HG03280 (cell line): ENCODE results near the gene CWC15.
"Not testable (repeated sequence)": the region's sequence is repeated elsewhere in the genome, so short reads cannot be mapped to it uniquely, and the experiment has no call there.

Experiments
- ATAC-seq: cut with Tn5 transposase; IDR thresholded peaks from one replicate; pipeline ENCODE4 v1.9.1; 2021; ENCODE audit warnings: mild to moderate bottlenecking, moderate library complexity; ENCODE audit not compliant: unreplicated experiment

CWC15 gene

DNA sequence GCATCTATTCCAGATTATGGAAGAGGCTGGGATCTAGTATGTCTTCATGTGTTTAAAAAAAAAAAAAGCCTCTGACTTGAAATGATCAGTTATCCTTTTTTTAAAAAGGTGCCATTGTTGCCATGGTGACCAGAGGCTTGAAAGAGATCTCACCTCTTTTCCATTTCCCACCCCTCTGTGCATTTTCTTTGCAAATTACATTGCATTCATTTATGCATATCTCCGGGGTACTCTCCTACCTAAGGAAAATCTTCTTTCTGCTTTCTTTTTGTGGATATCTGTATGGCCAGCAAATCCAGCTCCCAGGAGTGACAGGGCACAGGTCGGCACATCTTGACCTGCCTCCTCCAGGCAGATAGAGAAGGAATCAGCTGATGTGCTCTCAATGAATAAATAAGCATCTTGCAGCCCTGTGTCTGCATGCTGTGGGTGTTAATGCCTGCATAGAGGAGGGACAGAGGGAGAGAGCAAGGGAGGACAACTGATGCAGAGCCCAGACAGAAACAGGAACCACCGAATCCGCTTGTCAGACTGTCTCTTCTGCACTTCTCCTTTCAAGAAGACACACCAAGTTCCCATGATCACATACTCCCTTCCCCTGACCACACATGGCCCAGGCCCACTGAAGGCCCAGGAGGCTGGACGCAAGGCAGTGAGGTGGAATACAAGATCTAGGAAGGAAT is 50.9 kb downstream of the CWC15 start:
- no peak for ATAC-seq

DNA sequence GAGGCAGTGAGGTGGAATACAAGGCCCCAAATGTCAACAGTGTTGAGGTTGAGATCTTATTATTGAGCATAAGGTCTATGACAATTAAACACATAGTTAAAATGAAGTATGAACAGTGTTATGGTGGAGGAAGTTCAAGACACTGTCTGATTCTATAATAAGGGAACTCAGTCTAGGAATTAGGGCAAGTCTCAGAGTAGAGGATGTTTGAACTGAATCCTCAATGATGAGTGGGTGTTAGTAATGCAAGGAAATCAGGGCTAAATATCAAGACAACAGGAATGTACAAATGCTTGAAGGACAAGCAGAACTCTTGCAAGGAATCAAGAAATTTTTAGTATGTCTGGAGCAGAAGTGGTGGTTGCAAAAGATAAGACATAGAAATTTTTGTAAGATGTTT is 53.0 kb downstream of the CWC15 start:
- no peak for ATAC-seq

DNA sequence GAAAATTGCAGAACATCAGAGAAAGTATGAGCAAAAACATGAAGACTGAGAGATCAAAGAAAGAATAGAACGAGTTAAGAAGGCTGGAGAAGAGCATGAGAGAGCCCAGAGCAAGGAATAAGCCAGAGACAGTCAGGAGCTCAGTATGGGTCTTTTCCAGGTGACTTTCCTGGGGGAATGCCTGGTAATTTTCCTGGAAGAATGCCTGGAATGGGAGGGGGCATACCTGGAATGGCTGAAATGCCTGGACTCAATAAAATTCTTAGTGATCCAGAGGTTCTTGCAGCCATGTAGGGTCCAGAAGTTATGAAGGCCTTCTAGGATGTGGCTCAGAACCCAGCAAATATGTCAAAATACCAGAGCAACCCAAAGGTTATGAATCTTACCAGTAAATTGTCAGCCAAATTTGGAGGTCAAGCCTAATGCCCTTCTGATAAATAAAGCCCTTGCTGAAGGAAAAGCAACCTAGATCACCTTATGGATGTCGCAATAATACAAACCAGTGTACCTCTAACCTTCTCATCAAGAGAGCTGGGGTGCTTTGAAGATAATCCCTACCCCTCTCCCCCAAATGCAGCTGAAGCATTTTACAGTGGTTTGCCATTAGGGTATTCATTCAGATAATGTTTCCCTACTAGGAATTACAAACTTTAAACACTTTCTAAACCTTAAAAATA is 59.5 kb downstream of the CWC15 start:
- not testable (repeated sequence) for ATAC-seq

DNA sequence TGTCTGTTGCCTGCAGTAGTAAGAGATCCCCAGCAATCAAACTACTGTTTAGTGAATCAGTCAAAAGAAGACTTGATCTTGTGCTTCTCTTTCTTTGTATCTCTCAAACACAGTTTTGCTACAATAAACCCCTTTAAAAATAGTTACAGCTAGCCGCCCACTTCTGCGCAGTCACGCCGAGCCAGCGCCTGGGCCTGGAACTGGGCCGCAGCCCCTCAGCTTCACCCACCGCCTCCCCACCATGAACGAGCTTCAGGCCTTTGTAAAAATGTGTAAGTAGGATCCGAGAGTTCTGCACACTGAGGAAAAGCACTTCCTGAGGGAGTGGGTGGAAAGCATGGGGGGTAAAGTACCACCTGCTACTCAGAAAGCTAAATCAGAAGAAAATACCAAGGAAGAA is 60.5 kb downstream of the CWC15 start:
- no peak for ATAC-seq
